HCT116 (cell line): ENCODE measurements around the gene AP1AR. TPM values are rescaled to one million over a fixed set of nuclear protein-coding genes. Genes with fewer than 3 reads are reported as not detected.

Experiments used
- ATAC-seq: fragments of 200-7000 bp; cut with Tn5 transposase; 2 replicates; pipeline ENCODE4 v1.9.1; 2020; ENCODE audit warnings: mild to moderate bottlenecking, moderate library complexity
- BruUV-seq: library from RNA; stranded (reverse); fragments of 400-500 nt; replicated peaks from 2 replicates; lab custom pipeline; 2021; lab: Mats Ljungman, UMichigan
- CTCF ChIA-PET: fragments of 300-600 bp; sonication (Branson Sonifier 250); formaldehyde crosslinking; loops from one replicate; lab custom pipeline; 2021; ENCODE audit warnings: antibody characterized with exemption; lab: Charles Lee
- POLR2A ChIA-PET: fragments of 300-600, 350-600 bp; sonication (Branson Sonifier 250); formaldehyde crosslinking; loops from one replicate; lab custom pipeline; 2021; ENCODE audit warnings: antibody characterized with exemption; lab: Charles Lee
- RAD21 ChIA-PET, 2 experiments: fragments of 300-600 bp; sonication (Branson Sonifier 250); formaldehyde crosslinking; loops; one replicate each; lab custom pipeline; 2023; ENCODE audit warnings: low total read pairs in 2 of 2; ENCODE audit not compliant: uncharacterized antibody in 2 of 2, unreplicated experiment in 2 of 2, low non-redundant PET in 1 of 2; lab: Charles Lee
- DNase-seq: peaks from one replicate; pipeline ENCODE4 v3.0.0-alpha.2; 2010; ENCODE audit warnings: low read depth, low spot score
- H2AFZ ChIP-seq: fragments of 200-600 bp; shearing (Covaris generic), sonication (generic); 2 replicates; pipeline ENCODE4 v1.6.1; 2017; ENCODE audit warnings: low read depth, mixed run types, mixed read lengths, antibody characterized with exemption, low read length; ENCODE audit not compliant: poor library complexity, severe bottlenecking
- H3K27ac ChIP-seq: 2 replicates; pipeline ENCODE4 v1.5.1; 2012; ENCODE audit warnings: low read depth, low read length
- H3K27me3 ChIP-seq: fragments of 200-600 bp; sonication (generic); 2 replicates; pipeline ENCODE4 v1.6.1; 2016; ENCODE audit warnings: mixed run types, low read length, mixed read lengths; ENCODE audit not compliant: insufficient read depth
- H3K36me3 ChIP-seq, 2 experiments: fragments of 200-500 bp in 1 of 2; fragments of 200-600 bp in 1 of 2; sonication (Bioruptor generic) in 1 of 2; sonication (generic) in 1 of 2; 2 replicates each; pipeline versions ENCODE4 v1.5.1 to v1.6.1; 2014 to 2016; ENCODE audit warnings: low read length in 2 of 2, inconsistent platforms in 1 of 2, mixed read lengths in 1 of 2, mixed run types in 1 of 2; ENCODE audit not compliant: insufficient read depth in 2 of 2, control insufficient read depth in 1 of 2
- H3K4me1 ChIP-seq, 2 experiments: fragments of 200-600 bp in 1 of 2; sonication (generic) in 1 of 2; 2 replicates each; pipeline versions ENCODE4 v1.5.1 to v1.6.1; 2012 to 2017; ENCODE audit warnings: low read length in 2 of 2, inconsistent platforms in 1 of 2, mild to moderate bottlenecking in 1 of 2, mixed read lengths in 1 of 2, mixed run types in 1 of 2, moderate library complexity in 1 of 2; ENCODE audit not compliant: insufficient read depth in 2 of 2, control insufficient read depth in 1 of 2
- H3K4me2 ChIP-seq: fragments of 200-600 bp; sonication (generic); 2 replicates; pipeline ENCODE4 v1.6.1; 2017; ENCODE audit warnings: mixed run types, low read length, mixed read lengths
- H3K4me3 ChIP-seq, 2 experiments: fragments of 200-600 bp in 1 of 2; sonication (generic) in 1 of 2; replicated peaks in 1 of 2; 2 replicates each; pipeline ENCODE4 v1.5.1; 2011 to 2016; ENCODE audit warnings: low read length in 2 of 2, control low read depth in 1 of 2, low read depth in 1 of 2, mild to moderate bottlenecking in 1 of 2, mixed read lengths in 1 of 2, mixed run types in 1 of 2
- H3K79me2 ChIP-seq: fragments of 200-600 bp; sonication (generic); 2 replicates; pipeline ENCODE4 v1.6.1; 2017; ENCODE audit warnings: mild to moderate bottlenecking, mixed run types, low read length, moderate library complexity, mixed read lengths; ENCODE audit not compliant: insufficient read depth
- H3K9ac ChIP-seq: fragments of 200-600 bp; sonication (generic); 2 replicates; pipeline ENCODE4 v1.6.1; 2016; ENCODE audit warnings: low read length, mixed read lengths
- H3K9me2 ChIP-seq: fragments of 200-600 bp; sonication (generic), shearing (Covaris generic); 2 replicates; pipeline ENCODE4 v1.6.1; 2017; ENCODE audit warnings: mixed run types, mild to moderate bottlenecking, moderate library complexity; ENCODE audit not compliant: insufficient read depth
- H3K9me3 ChIP-seq, 2 experiments: fragments of 200-500 bp in 1 of 2; fragments of 200-600 bp in 1 of 2; sonication (Bioruptor generic) in 1 of 2; sonication (generic) in 1 of 2; 2 replicates each; pipeline ENCODE4 v1.6.1; 2014 to 2017; ENCODE audit warnings: low read length in 2 of 2, mixed read lengths in 2 of 2, inconsistent platforms in 1 of 2, low read depth in 1 of 2, mild to moderate bottlenecking in 1 of 2, mixed run types in 1 of 2, moderate library complexity in 1 of 2; ENCODE audit not compliant: control insufficient read depth in 1 of 2, insufficient read depth in 1 of 2
- H4K20me1 ChIP-seq: fragments of 200-600 bp; sonication (generic), shearing (Covaris generic); 2 replicates; pipeline ENCODE4 v1.6.1; 2017; ENCODE audit warnings: mixed run types, mild to moderate bottlenecking, moderate library complexity; ENCODE audit not compliant: insufficient read depth
- ATF3 ChIP-seq: IDR thresholded peaks from 2 replicates; pipeline ENCODE4 v1.6.1; 2012
- CEBPB ChIP-seq: IDR thresholded peaks from 2 replicates; pipeline ENCODE4 v1.6.1; 2012; ENCODE audit warnings: low read depth
- CTCF ChIP-seq, 3 experiments: fragments of 200-600 bp in 1 of 3; sonication (generic) in 1 of 3; IDR thresholded peaks in 2 of 3; conservative IDR thresholded peaks in 1 of 3; 2 replicates each; pipeline ENCODE4 v1.5.1; 2012 to 2017; ENCODE audit warnings: low read depth in 2 of 3, low read length in 2 of 3, antibody characterized with exemption in 1 of 3, borderline replicate concordance in 1 of 3, control low read depth in 1 of 3, mild to moderate bottlenecking in 1 of 3, mixed read lengths in 1 of 3, mixed run types in 1 of 3, moderate library complexity in 1 of 3; ENCODE audit not compliant: insufficient read depth in 1 of 3
- EGR1 ChIP-seq: IDR thresholded peaks from 2 replicates; pipeline ENCODE4 v1.6.1; 2012; ENCODE audit warnings: low read depth
- ELF1 ChIP-seq: IDR thresholded peaks from 2 replicates; pipeline ENCODE4 v1.6.1; 2012; ENCODE audit warnings: low read depth, borderline replicate concordance
- EZH2 ChIP-seq: fragments of 200-600 bp; sonication (generic); IDR thresholded peaks from 2 replicates; pipeline ENCODE4 v1.6.1; 2017; ENCODE audit warnings: antibody characterized with exemption, mixed run types
- EZH2phosphoT487 ChIP-seq: fragments of 200-600 bp; IDR thresholded peaks from 2 replicates; pipeline ENCODE4 v1.6.1; 2018; ENCODE audit warnings: antibody characterized with exemption, borderline replicate concordance
- FOSL1 ChIP-seq: IDR thresholded peaks from 2 replicates; pipeline ENCODE4 v1.6.1; 2012; ENCODE audit warnings: low read depth
- JUND ChIP-seq: IDR thresholded peaks from 2 replicates; pipeline ENCODE4 v1.6.1; 2012
- POLR2A ChIP-seq: IDR thresholded peaks from 2 replicates; pipeline ENCODE4 v1.7.0; 2011; ENCODE audit warnings: borderline replicate concordance; ENCODE audit not compliant: insufficient read depth, insufficient read length; ENCODE audit errors: extremely low read depth
- POLR2AphosphoS5 ChIP-seq: IDR thresholded peaks from 2 replicates; pipeline ENCODE4 v1.6.1; 2011; ENCODE audit warnings: mild to moderate bottlenecking, low read depth, low read length, moderate library complexity
- RAD21 ChIP-seq: IDR thresholded peaks from 2 replicates; pipeline ENCODE4 v1.6.1; 2012; ENCODE audit warnings: low read depth, mild to moderate bottlenecking
- SP1 ChIP-seq: IDR thresholded peaks from 2 replicates; pipeline ENCODE4 v1.6.1; 2012; ENCODE audit warnings: low read depth
- SRF ChIP-seq: IDR thresholded peaks from 2 replicates; pipeline ENCODE4 v1.6.1; 2012; ENCODE audit warnings: low read depth
- TCF7L2 ChIP-seq: IDR thresholded peaks from 2 replicates; pipeline ENCODE4 v1.7.0; 2011; ENCODE audit warnings: borderline replicate concordance, inconsistent platforms; ENCODE audit not compliant: insufficient read depth, insufficient read length; ENCODE audit errors: extremely low read depth
- ZBTB33 ChIP-seq: IDR thresholded peaks from 2 replicates; pipeline ENCODE4 v1.6.1; 2011; ENCODE audit warnings: mild to moderate bottlenecking, low read length, moderate library complexity; ENCODE audit not compliant: insufficient replicate concordance; ENCODE audit errors: extremely low read depth
- ZFX ChIP-seq: fragments of 450-650 bp; IDR thresholded peaks from 2 replicates; pipeline ENCODE4 v1.6.1; 2017
- ZNF274 ChIP-seq: fragments of 200-500 bp; sonication (Bioruptor generic); IDR thresholded peaks from 2 replicates; pipeline ENCODE4 v1.6.1; 2014; ENCODE audit warnings: mild to moderate bottlenecking, low read depth, low read length, inconsistent platforms
- intact Hi-C: fragments of 100-400 bp; cut with micrococcal nuclease; formaldehyde crosslinking; loops from 2 replicates; pipeline ENCODE4 v1.10.0; 2022
- total RNA-seq: library from RNA; stranded (reverse); gene quantifications from one replicate; pipeline ENCODE4 v1.2.1, GENCODE V29; 2021; ENCODE audit not compliant: unreplicated experiment

AP1AR gene
- total RNA-seq, 1 experiment from 2014 or later, result 56.7 TPM

GRCh38 chr4:112225157-112225556, 6.4 kb upstream of the AP1AR start (continued):
- TF ChIP-seq CTCF (IDR thresholded peaks at IDR 0.05 in 2 of 3, conservative IDR thresholded peaks at IDR 0.05 in 1 of 3; ENCODE audit: borderline replicate concordance in 1 of 3, insufficient read depth in 1 of 3, low read depth in 2 of 3, low read length in 2 of 3), result no peak
- TF ChIP-seq POLR2A, result no peak
- TF ChIP-seq EZH2phosphoT487, result no peak
- no peak for TF ChIP-seq TCF7L2
- TF ChIP-seq ZNF274, result no peak
- no peak for TF ChIP-seq SP1
- TF ChIP-seq EGR1, result no peak
- TF ChIP-seq EZH2, result no peak

DNA sequence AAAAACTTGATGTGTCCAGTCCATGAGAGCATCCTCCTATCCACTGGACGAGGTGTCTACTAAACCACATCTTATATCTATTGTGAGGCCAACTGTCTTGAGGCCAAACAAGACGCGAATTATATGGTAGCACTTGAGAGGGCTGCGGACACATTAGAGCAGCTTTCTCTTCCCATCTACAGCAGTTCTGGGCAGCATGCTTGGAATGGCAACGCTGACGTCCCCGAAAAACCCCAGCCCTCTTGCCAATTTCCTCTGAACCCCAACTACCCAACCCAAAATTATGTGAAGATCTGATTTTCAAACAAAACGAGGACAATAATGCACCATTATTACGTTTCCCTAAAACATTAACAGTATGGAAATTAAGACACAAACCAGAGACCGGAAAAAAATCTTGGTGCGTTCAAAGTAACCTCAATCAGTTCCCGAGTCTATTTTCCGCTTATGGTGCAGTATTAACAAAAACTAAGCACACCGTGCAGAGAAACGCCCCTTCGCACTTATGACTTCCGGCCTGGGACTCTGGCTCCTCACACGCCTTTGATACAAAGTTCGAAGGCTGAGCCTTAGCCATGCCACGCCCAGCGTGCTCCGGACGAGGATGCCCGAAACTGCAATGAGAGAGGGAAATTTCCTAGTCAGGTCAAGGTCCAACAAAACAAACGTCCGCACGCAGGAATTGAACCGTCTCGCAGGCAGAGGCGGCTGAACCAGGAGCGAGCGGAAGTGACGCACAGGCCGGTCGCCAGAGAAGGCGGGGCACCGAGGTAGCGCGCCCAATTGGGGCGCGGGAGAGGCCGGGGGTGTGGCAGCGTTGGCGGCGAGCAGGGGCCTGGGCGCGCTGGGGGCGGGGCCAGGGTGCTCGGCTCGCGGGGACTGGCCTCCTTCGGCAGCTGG, 458 bp upstream of the AP1AR start:
- H2AFZ ChIP-seq, result peak overlapping the region; percentile 74
- H3K27me3 ChIP-seq, result no peaks in the 10 kb centered on the region
- ChIA-PET RAD21 (interaction anchor here (0.7 to 1.4 kb wide), 2 partner anchors 57 to 131 kb away, joined by 3 read pairs; no protein-coding TSS in a partner anchor), CTCF (interaction anchor here (1.2 to 2.1 kb wide), 2 partner anchors 132 to 137 kb away, joined by 5 to 16 read pairs; no protein-coding TSS in a partner anchor), POLR2A (interaction anchor here (0.6 to 1.4 kb wide), 5 partner anchors 7 to 147 kb away, joined by 3 to 5 read pairs (median 3); no protein-coding TSS in a partner anchor)
- peaks cover 9% of the 10 kb centered on the region; the same call in 1 of the 2 replicates for H4K20me1 ChIP-seq
- peak; percentile 95 for DNase-seq
- peaks cover 18 to 38% of the 10 kb centered on the region in 2 experiments; a peak in 3 of 4 replicates for H3K4me1 ChIP-seq
- ATAC-seq, result peak; percentile 93
- H3K79me2 ChIP-seq, result peaks cover 49% of the 10 kb centered on the region
- no peaks in the 10 kb centered on the region for H3K9me2 ChIP-seq
- intact Hi-C loops, result loop anchor here (2.0 to 10.0 kb wide), 3 partner anchors 62 to 294 kb away; partner anchors contain the start of gene FAM241A
- no peaks in the 10 kb centered on the region for H3K36me3 ChIP-seq
- H3K9ac ChIP-seq, result peak overlapping the region; percentile 96
- H3K4me2 ChIP-seq, result peak overlapping the region; percentile 96
- BruUV-seq, result TSS peak; percentile 84
- peak overlapping the region; percentile 82 to 89 for H3K4me3 ChIP-seq
- H3K27ac ChIP-seq, result peak overlapping the region; percentile 79
- H3K9me3 ChIP-seq, result no peaks in the 10 kb centered on the region
- no peak for TF ChIP-seq CEBPB
- no peak for TF ChIP-seq ZFX
- no peak for TF ChIP-seq EZH2phosphoT487
- TF ChIP-seq TCF7L2, result peak; percentile 67
- no peak for TF ChIP-seq FOSL1
- no peak for TF ChIP-seq ZBTB33
- no peak for TF ChIP-seq ATF3
- no peak for TF ChIP-seq ZNF274
- no peak for TF ChIP-seq RAD21
- peak; percentile 77; the same call in 1 of the 2 replicates for TF ChIP-seq SRF
- no peak for TF ChIP-seq JUND
- no peak for TF ChIP-seq EZH2
- peak; percentile 25 for TF ChIP-seq POLR2A
- peak; percentile 85; the same call in 1 of the 2 replicates for TF ChIP-seq POLR2AphosphoS5
- TF ChIP-seq SP1, result peak; percentile 89
- TF ChIP-seq ELF1, result peak; percentile 50
